ENCODE results near the gene SLC44A3.

Gene SLC44A3

DNA sequence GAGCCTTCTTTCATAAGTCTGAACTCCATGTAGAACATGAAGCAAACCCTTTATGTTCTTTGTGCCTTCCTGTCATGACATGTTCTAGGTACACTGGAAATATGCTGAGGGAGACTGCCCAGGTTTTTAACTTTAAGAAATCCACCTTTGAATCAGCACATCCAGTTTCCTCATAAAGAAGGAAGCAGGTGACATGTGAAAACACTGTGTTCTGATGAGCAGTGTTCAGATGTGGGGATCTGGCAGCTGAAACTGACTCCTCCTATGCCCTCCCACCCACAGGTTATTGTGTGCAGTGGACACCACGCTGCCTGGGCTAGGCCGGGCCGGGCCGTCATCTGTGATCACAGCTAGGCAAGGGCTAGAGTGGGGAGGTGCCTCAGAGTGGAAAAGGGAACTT, 55.6 kb downstream of the SLC44A3 start:
- DNase-seq, result no peak

DNA sequence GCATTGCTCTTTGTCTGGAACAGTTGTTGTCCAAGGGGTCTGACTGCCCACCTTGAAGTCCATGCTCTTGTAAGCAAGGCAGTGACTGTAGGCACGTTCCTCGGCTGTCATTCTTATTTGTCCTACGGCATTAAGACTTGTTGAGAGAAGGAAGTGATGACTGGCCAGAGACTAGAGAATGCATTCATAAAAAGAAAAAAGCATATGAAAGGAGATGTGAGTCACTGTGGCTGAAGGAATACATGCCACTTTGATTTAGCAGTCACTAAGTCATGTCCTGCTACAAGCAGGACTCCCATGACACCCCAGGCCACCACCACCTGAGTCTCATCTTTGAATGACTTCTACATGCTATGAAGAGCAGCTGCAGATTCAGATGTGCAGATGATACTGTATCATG, 56.2 kb downstream of the SLC44A3 start:
- DNase-seq, result no peak

DNA sequence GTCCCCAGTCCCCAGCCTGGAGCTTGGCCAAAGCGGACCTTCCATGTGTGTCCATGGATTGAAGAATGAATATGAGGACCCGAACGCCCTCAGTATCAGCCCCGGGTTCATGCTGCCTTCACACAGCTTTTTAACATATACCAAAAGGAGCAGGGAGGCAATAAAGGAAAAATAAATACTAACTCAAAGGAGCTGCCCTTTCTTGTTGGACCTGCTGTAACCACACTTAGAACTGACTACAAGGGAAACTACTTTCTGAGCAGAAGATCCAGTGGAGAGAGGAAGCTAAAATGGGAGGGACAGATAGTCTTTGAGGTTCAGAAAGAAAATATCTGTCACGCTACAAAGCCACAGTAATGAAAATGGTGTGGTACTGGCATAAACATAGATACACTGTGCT, 58.2 kb downstream of the SLC44A3 start:
- DNase-seq, result no peak

DNA sequence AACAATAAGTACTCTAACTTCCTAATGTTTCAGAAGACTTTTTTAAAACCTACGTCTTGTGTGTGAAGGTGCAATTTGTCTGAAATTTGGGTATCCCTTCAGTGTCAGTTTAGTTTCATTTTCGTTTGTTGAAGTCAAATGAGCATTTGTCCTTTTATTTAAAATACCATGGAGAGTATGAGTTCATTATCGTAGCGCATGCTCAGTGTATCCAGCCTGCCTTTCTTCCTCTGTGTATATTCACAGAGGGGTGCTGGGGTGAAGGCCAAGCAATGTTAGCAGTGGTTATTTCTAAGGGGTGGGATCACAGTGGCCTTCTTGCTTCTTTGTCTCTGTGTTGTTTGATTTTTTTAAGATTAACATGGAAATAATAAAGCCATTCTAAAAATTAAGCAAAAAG, 63.5 kb downstream of the SLC44A3 start:
- DNase-seq, result no peak

DNA sequence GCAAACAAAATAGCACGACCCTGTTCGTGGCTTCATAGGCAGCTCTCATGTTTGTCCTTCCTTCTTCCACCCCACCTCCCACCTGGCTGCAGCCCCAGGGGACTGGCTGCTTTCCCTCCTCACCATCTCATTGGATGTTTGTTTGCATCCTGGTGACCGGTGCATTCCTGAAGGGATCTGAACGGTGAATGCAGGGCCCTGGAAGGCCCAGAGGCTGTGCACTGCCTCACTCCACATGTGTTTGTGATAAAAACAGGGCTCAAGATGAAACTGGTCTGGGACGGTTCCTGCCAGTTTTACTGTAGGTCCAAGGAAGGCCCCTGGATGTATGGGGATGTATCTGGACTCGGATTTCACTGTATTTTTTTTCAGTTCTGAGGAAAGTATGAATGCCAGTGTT, 63.9 kb downstream of the SLC44A3 start:
- DNase-seq, result no peak

DNA sequence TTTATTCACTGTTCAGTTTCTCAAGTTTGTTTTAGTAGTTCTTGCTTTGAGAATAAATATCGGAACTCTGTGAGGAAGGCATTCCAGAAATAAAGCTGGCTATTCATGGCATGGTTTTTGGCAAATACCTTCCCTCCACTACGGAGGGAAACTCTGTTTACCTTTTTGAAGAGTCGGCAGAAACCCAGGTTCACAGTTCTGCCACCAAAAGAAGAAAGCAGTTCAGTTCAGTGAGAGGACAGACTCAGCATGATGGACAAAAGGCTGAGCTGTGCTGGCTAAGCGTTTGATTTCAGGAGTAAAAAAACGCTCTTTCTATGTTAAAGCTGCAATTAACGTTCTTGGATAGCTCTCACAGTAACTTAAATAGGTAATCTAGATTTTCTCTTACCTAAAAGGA, 64.3 kb downstream of the SLC44A3 start:
- no peak for DNase-seq

DNA sequence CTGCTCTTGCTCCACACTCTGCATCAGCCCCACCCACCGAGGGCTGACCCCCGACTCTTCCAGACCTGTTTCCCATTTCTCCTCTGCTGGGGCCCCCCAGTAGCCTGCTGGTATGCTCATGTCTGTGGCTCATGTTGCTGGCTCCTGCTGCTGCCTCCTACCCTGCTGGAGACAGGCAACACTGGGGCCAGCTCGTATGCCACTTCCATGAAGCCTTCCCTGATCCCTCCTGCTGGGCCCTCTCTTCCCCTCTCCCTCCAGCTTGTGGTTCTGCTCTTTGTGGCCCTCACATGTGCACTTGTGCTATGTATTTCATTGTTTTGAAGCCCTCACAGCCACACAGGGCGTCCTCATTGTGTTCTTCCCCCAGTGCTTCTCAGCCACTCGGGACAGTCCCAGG, 66.2 kb downstream of the SLC44A3 start:
- DNase-seq, result no peak

DNA sequence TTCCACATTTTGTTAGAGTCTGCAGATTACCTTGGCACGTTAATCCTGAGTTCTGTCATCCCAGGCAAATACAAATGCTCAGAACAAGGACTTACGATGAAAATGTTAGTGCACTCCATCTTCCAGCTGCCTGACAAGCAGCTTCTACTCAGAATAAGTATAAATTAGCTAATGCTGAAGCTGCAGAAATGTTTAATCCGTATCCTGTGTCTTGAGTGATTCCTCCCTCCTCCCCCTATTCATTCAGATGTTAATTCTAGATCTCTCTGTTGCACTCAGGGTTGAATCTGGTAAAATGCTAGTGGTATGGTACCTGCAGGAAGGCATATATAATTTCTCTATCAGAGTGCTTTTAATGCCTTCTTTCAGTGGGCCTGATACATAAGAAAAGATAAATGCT, 66.9 kb downstream of the SLC44A3 start:
- DNase-seq, result no peak

DNA sequence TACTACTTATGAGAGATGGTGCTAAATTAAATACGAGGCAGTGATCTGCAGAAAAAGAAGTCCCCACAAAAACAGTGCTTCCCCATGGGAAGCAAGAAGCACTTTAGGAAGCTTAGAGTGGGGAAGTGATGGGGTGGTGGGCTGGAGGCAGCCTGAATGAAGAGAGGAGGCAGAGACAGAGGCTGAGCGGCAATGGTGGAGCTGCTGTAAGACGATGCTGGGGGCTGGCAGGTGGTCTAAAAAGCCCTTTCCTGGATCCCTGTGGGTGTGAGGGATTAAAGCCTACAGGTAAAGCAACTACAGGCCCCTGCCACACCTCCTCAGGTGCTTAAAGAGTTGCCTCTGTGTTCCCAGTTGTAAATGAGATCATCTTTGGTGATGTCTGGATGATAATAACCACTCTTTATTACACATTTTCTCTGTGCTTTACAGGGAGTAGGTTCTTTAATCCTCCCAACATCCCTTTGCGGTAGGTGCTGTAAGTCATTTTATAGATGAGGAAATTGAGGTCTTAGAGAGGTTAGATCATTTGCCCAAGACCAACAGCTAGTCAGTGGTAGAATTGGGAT, 67.5 kb downstream of the SLC44A3 start:
- DNase-seq, result no peak

DNA sequence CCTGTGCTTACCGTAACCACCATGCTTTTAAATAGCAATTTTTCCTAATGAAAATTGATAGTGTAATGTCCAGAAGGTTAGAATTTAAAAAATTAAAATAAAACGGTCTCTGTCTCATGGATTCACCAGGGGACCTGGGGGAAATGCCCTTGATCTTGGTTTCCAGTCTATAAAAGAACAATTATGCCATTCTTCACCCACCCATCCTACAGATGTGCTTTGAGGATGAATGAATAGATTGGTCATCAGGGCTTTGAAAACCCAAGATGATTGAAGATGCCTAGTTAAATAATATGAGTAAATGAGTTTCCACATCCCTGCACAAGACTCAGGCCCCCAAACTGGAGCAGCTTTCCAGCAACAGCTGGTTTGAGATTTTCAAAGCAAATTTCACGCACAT, 68.0 kb downstream of the SLC44A3 start:
- no peak for DNase-seq

DNA sequence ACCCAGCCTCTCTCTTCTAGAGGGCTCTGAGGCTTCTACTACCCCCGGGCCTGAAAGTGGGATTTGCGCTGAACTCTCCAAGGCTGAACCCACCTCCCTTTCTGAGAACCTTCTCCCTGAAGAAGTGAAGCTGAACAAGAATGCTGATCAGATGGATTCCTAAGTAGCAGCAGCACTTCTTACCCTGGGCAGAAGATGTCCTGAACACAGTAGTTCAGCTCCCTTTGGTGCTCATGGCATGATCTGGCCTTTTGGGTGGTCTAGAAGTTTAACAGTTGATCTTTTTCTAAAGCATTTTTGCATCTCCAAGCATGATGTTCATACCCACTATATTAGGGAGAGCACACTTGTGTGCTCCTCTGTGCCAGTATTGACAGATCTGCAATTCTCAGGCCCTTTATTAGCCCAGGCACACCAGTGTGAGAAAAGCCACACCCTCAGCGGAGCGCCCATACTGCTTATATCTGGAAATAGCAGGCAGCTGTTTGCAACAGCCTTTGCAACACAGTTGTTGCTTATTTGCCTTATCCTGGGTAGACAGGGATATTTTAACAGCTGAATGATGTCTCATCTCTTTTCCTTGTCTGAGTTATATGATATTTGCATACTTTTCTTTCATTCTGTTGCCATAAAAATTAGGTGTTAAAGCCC, 72.6 kb downstream of the SLC44A3 start:
- no peak for DNase-seq

DNA sequence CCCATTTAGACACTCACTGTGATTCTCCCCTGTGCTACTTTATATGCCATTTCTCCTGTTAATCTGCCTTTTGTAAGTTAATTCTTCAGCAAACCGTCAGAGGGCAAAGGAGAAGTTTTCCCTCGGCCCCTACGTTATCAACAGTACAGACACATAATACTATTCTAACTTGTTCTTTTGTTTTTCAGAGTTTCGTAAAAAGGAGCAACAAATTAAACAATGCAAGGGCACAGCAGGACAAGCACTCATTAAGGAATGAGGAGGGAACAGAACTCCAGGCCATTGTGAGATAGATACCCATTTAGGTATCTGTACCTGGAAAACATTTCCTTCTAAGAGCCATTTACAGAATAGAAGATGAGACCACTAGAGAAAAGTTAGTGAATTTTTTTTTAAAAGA, 74.5 kb downstream of the SLC44A3 start:
- DNase-seq, result no peak

DNA sequence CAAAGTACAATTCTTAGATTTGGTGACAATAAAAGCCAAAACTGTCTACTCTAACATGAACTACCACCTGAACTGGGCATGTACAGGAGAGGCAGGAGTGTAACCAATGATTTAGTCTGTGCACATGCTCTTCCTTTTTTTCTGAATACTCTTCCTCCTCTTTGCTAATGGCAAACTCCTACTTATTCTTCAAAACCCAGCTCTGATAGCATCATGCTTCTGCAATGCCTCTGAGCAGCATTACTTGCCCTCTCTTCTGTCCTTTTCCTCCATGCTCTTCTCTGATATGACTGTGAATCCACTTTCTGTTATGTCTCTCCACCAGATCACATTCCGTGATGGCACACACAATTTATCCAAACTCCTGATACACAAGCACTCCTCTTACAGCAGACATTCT, 75.4 kb downstream of the SLC44A3 start:
- DNase-seq, result no peak

DNA sequence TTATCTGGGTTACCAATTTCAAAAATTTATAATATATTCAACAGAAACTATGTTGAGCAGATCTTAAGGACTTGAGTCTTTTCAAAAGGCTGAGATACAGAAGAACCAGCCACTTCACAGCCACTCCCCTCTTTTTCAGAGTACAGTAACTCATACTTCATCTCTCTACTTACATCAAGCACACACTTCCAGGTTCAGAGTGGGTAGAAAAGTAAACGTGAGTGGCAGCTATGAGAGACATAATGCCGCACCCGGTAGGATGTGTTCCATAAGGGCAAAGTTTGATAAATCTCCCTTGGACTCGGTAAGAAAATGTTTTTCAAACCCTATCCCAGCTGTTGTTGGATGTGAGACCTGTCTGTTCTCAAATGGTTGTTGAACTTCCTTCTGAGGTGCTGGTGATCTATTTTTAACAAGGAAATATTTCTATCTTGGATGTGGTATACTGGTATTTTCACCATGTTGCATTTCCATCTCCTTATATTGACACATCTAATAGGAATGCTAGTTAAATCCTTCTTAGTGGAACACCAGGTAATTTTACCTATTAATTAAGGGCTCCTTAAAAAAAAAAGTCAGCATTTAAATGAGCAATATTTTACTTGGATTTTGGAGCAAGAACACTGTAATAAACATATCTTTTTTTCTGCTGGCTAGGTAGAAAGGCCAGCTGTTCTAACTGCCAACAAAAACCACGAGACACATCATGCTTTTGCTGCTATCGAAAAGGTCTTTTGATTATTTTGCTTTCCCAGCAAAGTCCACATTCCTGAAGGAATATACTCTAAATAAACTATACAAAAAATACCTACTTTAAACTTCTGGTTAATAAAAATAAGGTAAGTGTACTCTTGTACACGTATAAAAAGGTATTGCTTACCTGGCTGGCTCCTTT, 78.6 kb downstream of the SLC44A3 start:
- DNase-seq, result no peak

DNA sequence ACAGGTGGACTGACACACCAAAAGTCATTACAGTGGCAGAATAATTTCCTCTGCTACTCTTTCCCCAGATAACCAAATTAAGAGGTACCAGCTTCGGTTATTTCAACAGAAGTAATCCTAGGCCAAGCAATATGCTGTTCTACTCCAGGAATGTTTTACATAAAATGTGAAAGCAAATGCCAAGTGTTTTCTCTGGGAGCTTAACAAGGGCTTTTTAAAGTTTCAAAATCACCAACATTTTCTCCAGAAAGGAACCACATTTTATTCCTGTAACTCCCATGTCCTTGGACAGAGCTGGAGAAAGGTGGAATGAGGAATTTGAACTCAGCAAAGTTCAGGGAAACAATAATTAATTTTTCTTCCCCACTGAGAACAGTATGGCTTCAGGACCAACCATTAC, 79.6 kb downstream of the SLC44A3 start:
- no peak for DNase-seq

DNA sequence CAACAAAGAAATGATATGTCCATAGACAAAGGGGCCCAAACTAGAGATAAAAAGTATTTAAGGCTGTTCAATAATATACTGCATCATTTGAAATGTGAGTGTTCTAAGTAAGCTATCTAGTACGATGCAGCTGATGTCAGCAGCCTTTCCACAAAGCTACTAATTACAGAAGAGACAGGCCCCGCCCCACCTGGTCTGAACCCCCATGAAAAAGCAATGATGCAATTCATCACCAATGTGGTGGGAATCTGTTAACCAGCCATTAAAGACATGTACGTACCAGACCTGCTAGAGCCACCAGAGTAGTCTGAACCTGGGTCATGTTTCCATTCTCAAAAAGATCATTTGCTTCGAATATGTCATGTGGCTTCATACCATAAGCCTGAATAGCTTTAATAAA, 81.7 kb downstream of the SLC44A3 start:
- DNase-seq, result no peak

DNA sequence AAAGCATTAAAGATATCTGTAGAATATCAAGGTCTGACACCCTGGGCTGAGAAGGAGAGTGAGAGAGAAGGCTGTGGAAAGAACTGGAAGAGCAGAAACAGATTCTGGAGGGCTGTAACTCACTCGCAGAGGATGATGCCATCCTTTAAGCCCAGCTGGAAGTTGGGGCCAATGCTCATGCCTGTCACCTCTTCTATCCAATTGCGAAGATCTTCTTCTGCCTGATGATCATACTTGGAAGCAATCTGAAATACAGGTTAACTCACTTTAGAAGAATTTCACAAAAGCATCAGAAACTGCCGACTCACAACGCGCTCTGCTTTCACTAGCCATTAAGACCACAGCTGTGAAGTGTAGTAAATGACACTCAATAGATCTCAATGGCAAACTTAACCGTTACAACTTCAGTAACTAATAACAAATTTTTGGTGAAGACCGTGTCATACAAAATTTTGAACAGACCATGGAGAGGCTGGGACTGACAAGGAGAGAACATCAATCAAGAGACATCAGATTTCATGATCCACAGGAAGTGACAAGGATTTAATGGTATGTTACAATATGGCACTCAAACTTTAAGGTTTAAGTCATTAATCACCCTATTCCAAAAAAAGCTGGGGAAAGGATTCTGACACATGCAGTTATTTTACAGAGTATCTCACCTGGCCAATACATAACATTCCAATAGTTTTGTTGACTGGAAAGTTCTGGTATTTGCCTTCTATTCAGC, 83.3 kb downstream of the SLC44A3 start:
- no peak for DNase-seq

DNA sequence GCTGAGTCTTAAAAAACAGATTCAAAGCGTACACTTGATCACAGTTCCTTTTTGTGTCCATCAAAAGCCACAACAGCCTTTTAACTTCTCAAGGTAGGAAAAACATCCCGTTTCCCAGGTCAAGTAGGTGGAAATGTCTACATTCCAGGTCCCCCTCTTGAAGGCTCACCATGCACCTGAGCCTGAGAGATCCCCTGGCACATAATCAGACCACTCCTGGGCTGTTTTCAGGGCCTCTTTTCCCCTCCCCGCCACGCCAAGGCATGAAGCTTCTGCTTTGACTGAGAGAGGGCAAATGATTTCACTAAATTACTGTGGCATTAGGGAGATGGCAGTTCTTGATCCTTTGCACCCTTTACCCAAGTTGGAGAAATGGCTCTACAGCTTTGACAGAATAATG, 85.0 kb downstream of the SLC44A3 start:
- DNase-seq, result no peak

DNA sequence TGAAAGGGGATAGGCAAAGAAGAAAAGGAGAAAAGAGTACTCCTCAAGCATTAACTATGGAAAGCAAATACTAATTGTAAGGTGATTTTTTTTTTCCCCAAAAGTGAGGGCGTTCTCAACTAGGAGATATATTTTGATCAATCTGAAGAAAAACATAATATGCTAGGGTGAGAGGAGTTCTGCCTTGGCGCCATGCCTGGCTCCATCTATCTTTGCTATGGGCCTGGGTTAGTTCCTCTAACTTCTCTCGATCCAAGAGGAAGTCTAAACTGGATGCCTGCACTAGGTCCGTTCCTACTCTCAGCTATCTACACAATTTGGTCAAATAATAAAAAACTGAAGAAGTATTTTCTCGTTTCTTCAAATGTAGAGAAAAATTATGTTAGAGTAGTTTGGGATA, 86.2 kb downstream of the SLC44A3 start:
- DNase-seq, result no peak

DNA sequence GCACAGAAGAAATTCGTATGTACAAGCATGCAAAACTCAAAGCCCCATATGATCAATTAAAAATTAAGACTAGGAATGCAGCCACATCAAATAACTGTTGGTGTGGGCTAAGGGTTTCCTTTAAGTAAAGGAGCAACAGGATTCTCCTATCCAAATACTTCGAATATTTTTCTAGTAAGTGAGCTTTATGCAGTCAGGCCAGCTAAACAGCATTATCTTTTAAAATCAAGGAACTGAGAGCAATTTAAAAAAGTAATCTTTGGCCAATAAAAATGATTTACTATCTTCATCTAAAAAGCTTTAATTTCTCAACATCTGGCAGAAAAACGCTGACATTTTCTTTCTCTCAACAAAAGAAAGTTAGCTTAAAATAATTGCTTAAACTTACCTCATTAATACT, 87.0 kb downstream of the SLC44A3 start:
- DNase-seq, result no peak

DNA sequence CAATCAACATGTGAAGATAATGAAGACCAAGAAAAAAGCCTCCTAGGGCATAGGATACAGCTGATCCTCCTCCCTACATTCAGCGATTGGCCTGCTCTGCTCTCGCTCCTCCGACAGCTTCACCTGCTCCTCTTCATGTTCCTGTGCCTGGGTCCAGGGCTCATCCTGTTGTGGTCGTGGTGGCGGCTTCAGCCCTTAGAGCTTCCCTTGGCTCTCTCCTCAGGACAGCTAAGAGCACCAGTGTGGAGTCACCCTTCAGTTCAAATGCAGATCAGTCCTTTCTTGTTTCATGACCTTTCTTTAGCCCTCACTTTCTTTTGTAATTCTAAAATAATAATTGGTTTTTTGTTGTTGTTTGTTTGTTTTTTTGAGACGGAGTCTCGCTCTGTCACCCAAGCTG, 88.0 kb downstream of the SLC44A3 start:
- DNase-seq, result no peak

DNA sequence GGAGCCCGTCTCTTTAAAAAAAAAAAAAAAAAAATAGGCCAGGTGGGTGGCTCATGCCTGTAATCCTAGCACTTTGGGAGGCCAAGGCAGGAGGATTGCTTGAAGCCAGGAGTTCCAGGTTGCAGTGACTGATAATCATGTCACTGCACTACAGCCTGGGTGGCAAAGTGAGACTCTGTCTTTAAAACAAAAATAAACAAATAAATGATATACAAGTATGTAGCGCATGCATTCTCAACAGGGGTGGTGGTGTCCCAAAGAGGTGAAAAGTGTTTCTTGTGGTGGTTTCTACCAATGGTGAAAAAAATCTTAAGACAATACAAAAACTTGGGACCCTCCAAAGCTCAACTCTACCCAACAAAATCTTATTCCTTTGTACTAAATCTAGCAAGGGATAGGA, 88.8 kb downstream of the SLC44A3 start:
- no peak for DNase-seq

DNA sequence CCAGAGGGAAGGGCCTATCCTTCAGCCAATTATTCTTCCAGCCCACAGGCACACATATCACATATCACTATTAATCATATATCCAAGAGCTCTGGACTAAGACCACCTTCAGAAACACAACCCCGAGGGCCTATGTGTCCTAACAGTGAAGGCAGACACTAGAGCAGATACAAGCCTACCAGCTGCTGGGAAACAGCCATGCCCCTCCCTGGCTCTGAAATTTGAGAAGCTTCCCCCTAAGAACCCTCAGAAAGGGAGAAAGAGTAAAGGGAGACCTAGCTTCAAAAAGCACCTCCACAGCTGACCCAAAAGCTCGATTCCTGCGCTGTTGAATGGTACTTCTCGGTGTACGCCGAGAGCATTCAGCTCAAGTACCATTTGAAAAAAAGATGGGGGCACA, 89.3 kb downstream of the SLC44A3 start:
- DNase-seq, result no peak
